Stimulated activated CD8-positive, alpha-beta memory T cell treated with anti-CD3 and anti-CD28 coated beads, Interleukin-7, amount 100 ng/mL, for 24 hours (primary cell): ENCODE measurements around the gene DOCK11.

Experiments used
- DNase-seq: peaks from one replicate; pipeline ENCODE4 v3.0.0-alpha.2; 2020; ENCODE audit warnings: low read depth

The DOCK11 gene

DNA sequence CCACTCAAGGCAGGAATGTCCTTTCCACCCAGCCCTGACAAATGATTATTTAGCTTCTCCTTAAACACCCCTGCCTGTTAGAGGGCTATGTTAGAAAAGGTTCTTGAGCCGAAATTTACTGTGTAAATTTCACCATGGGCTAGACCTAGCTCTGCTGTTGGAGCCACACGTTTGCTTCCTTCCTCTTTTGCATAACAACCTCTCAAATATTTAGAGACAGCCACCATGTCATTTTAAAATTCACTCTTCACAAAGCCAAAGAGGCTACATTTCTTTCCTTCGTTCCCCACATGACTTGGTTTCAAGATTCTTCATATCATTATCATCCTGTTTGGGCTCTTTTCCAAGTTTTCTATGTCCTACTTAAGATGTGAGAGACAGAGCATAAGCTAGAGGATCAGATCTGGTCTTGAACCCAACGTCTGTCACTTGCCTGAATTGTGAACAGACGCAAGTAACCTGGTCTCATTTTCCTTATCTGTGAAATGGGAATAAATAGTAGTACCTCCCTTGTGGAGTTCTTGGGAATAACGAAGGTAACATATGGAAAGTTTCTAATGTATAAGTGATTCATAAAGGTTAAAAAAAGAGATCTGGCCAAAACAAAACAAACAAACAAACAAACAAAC lies 6.7 kb downstream of the DOCK11 start:
- no peak for DNase-seq

DNA sequence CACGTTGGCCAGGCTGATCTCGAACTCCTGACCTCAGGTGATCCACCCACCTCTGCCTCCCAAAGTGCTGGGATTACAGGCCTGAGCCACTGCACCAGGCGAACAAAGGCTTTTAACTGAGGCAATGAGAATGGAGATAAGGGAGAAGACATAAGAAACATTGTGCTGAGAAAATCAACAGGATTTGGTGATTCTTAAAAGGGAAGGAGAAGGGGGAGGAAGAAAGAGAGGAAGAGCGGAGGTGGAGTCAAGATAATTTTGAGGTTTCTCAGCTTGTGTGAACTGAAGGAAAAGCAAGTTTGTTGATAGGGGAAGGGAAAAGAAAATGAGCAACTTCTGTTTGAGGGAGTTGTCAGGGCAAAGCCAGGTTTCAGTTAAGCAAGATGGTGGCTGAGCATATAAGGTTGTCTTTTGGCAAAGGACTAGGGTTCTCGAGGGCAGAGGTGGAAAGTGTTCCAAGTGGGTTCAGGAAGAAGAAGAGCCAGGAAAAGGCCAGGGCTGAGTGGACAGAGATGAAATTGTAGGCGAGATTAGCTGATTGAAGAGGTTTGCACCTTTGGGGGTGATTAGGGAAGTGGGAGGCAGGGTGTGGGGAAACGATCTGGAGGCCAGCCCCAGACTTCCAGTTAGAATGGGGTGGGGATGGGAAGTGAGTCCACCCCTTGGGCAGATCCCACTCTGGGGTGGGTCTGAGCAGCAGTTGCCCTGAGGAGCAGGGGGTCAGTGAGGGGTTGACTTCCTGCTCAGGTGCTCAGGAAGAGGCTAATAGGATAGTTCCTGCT lies 7.8 kb downstream of the DOCK11 start:
- DNase-seq: no peak

- no peak for DNase-seq
Measured at GRCh38 chrX:118504581-118504980, 9.0 kb downstream of the DOCK11 start.

DNA sequence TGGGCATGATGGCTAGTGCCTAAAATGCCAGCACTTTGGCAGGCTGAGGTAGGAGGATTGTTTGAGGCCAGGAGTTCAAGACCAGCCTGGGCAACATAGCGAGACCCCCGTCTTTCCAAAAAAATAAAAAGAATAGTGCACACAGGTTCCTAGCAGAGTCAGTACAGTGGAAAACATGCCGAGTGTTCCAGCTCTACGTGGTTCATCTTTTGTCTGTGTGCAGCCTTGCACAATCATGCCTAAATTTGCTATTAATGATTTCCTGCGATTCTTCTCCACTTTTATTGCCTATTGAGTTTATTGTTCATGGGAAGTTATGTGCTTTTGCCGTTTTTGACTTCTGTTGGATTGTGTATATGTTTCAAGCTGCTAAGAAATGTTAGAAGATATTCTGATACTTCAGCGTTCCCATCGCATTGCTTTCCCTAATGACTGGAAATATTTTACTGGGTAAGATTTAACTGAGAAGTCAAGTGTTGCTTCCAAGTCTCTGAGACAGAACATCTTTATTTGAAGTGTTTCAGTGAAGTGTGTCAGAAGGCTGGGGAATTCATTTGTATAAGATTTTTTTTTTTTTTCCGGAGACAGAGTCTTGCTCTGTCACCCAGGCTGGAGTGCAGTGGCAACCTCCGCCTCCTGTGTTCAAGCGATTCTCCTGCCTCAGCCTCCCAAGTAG lies 11.3 kb downstream of the DOCK11 start:
- no peak for DNase-seq

- DNase-seq: no peak
Measured at GRCh38 chrX:118507766-118508165, 12.2 kb downstream of the DOCK11 start.

DNA sequence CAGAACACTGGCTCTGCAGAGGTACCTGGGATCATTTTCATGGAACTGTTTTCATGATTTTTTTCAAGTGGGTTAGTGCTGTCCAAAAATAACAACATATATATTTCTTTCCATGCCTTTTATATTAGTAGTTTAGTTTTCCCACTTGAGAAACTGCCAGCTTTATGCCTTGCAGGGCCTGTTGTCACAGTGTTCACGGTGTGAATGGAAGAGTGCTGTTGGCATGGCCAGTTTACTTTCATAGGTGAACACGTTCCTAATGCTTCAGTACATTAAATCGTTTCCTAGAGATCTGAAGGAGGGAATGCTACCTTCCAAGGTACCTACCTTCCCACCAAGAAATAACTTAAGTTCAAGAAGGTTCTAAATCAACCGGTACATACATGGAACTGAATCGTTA lies 12.6 kb downstream of the DOCK11 start:
- no peak for DNase-seq

DNA sequence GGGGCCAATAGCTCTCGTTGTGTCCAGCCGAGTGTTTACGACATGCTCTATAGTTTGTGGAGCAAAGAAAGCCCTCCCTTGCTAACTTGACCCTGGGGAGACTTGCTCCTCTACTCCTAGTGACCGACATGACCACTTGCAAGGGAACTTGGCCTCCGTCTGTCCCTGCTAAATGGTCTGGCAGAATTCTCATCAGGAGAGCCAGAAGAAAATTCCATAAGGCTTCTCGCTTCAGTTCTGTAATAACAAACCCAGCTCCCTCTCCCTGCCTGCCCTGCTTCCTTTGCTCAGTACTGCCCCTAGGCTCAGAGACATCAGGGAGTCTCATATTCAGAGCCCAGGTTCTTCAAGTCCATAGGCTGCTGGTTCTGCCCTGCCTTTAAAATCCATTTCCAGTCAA lies 13.0 kb downstream of the DOCK11 start:
- no peak for DNase-seq

DNA sequence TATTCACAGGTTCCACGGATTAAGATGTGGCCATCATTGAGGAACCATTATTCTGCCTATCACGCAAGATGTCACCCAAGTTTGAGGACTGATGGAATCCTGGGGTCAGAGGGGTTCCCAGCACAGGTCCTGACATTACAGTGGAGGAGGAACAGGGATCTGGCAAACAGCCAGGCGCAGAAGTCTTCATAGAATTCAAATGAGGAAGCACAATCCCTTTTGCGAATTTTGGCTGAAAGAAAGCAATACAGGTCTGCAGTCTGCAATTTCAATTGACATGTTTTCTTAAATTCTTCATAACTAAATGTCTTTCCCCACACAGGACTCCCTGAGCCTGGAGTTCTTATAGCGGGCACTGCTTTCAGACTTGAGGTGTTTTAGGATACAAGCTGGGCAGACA lies 14.5 kb downstream of the DOCK11 start:
- DNase-seq: no peak

- no peak for DNase-seq
Measured at GRCh38 chrX:118513120-118513898, 17.7 kb downstream of the DOCK11 start.

- DNase-seq: no peak
Measured at GRCh38 chrX:118519411-118520215, 24.0 kb downstream of the DOCK11 start.

GRCh38 chrX:118520216-118521206 lies 24.9 kb downstream of the DOCK11 start:
- no peak for DNase-seq

GRCh38 chrX:118521435-118521834 lies 25.8 kb downstream of the DOCK11 start:
- no peak for DNase-seq

GRCh38 chrX:118522230-118522926 lies 26.8 kb downstream of the DOCK11 start:
- DNase-seq: no peak

- no peak for DNase-seq
Measured at GRCh38 chrX:118523920-118524319, 28.3 kb downstream of the DOCK11 start.

- DNase-seq: no peak
Measured at GRCh38 chrX:118524344-118524743, 28.7 kb downstream of the DOCK11 start.

- DNase-seq: no peak
Measured at GRCh38 chrX:118525174-118525730, 29.6 kb downstream of the DOCK11 start.

DNA sequence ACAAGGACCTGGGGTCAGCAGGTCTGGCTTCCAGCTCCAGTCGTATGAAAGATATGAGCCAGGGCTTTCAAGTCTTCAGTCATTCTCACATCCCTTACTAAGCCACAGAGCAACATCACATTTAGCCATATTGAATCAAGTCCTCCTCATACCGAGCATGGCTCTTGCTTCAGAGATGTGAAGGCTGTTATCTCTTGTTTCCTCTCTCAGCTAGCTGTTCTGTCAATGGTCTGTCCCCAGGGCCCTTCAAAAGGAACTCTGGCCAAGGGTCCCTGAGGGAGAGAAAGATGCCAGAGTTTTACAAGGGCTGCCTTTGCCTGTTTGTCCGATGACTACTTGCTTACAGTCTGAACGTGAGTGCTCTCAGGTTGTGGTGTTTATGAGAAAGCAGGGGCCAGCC lies 30.5 kb downstream of the DOCK11 start:
- no peak for DNase-seq

GRCh38 chrX:118528071-118528737 lies 32.6 kb downstream of the DOCK11 start:
- no peak for DNase-seq
